GM21515 (cell line): Measurements from ENCODE around the gene RFC5.
"Not testable (repeated sequence)": the region's sequence is repeated elsewhere in the genome, so short reads cannot be mapped to it uniquely, and the experiment has no call there.

Experiments
- ATAC-seq: cut with Tn5 transposase; IDR thresholded peaks from one replicate; pipeline ENCODE4 v1.9.1; 2021; ENCODE audit not compliant: unreplicated experiment

The RFC5 gene

GRCh38 chr12:118015306-118015705 is 1.2 kb upstream of the RFC5 start:
- no peak for ATAC-seq

GRCh38 chr12:118015944-118016343 is 559 bp upstream of the RFC5 start:
- ATAC-seq, result no peak

GRCh38 chr12:118017926-118018325 is 1.4 kb downstream of the RFC5 start:
- no peak for ATAC-seq

GRCh38 chr12:118020036-118020435 is 3.5 kb downstream of the RFC5 start:
- no peak for ATAC-seq

GRCh38 chr12:118022097-118022727 is 5.7 kb downstream of the RFC5 start:
- not testable (repeated sequence) for ATAC-seq

GRCh38 chr12:118022728-118023109 is 6.2 kb downstream of the RFC5 start:
- no peak for ATAC-seq

GRCh38 chr12:118023301-118023860 is 6.9 kb downstream of the RFC5 start:
- no peak for ATAC-seq

GRCh38 chr12:118025168-118025567 is 8.7 kb downstream of the RFC5 start:
- ATAC-seq, result no peak

GRCh38 chr12:118029166-118029565 is 12.7 kb downstream of the RFC5 start:
- no peak for ATAC-seq

- ATAC-seq, result no peak
Observed at GRCh38 chr12:118032188-118032587, 15.7 kb downstream of the RFC5 start.

GRCh38 chr12:118033323-118033722 is 16.8 kb downstream of the RFC5 start:
- ATAC-seq, result no peak

GRCh38 chr12:118033902-118034301 is 17.4 kb downstream of the RFC5 start:
- no peak for ATAC-seq

GRCh38 chr12:118034429-118035189 is 18.1 kb downstream of the RFC5 start:
- ATAC-seq, result no peak

- ATAC-seq, result peak; percentile 77
Observed at GRCh38 chr12:118035190-118036041, 18.9 kb downstream of the RFC5 start.

- no peak for ATAC-seq
Observed at GRCh38 chr12:118036672-118037411, 20.3 kb downstream of the RFC5 start.

GRCh38 chr12:118038137-118038536 is 21.6 kb downstream of the RFC5 start:
- ATAC-seq, result no peak

- no peak for ATAC-seq
Observed at GRCh38 chr12:118042091-118042490, 25.6 kb downstream of the RFC5 start.

GRCh38 chr12:118044075-118044474 is 27.6 kb downstream of the RFC5 start:
- no peak for ATAC-seq

- no peak for ATAC-seq
Observed at GRCh38 chr12:118044577-118044976, 28.1 kb downstream of the RFC5 start.

- ATAC-seq, result no peak
Observed at GRCh38 chr12:118046430-118046829, 29.9 kb downstream of the RFC5 start.
